Hematopoietic multipotent progenitor cell (in vitro differentiated cells): ENCODE measurements around the gene TSPAN4. TPM values are rescaled to one million over a fixed set of nuclear protein-coding genes. Genes with fewer than 3 reads are reported as not detected.

Experiments used
- DNase-seq, 3 donors: peaks; one replicate each; pipeline ENCODE4 v3.0.0-alpha.2; 2011 to 2015; ENCODE audit warnings: low read depth in 2 of 3, low spot score in 2 of 3
- total RNA-seq: library from RNA; depleted of rRNA; stranded (reverse); fragments of >200 nt; gene quantifications from one replicate; pipeline ENCODE4 v1.2.3, GENCODE V29; 2012

TSPAN4 gene
- total RNA-seq, 1 donor = 48.2 TPM

DNA sequence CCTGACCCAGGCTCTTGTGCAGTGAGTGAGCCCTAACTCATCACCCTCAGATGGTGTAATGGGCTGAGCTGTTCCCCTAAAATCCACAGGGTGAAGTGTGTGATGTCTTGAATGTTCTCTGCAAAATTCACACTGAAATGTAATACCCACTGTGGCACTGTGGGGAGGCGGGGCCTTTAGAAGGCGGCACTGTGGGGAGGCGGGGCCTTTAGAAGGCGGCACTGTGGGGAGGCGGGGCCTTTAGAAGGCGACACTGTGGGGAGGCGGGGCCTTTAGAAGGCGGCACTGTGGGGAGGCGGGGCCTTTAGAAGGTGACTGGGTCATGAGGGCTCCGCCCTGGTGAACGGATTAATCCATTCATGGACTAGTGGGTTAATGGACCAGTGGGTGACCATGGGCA is 34.9 kb downstream of the TSPAN4 start:
- peak in 2 of 3 donors; percentile 15 to 31 for DNase-seq

DNA sequence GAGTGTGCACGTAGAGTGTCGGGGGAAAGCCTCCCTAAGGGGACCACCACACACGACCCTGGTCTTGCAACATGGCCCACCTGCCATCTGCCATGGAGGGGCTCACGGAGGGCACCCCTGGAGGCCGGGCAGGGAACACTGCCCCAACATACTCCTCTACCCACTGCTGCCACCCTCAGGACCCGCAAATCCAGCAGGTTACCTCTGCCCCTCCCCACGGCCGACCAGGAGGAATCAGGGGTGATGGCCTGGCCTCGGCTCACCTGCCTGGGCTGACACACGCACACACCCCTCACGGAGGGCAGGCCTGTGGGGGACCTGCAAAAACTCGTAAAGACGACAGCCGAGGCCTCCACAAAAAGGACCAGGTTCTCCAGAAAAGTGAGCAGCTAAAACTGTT is 37.8 kb downstream of the TSPAN4 start:
- DNase-seq = no peak

DNA sequence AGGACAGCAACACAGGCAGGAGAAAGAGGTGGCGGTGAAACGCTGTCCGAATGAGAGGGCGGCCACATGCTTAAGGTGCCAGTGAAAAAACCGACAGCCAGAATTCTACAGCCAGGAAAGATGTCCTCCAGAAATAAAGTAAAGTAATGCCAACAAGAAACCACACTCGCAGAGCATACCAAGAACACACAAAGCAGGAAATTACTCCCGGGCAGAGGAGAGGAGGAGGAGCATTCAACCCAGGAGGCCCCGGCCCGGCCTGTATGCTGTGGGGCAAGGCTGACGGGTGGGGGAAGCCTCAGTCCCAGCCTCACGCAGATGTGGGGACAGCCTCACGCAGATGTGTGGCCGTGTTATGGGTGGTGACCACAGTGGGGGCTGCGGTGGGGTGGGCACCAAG is 39.9 kb downstream of the TSPAN4 start:
- DNase-seq = no peak

DNA sequence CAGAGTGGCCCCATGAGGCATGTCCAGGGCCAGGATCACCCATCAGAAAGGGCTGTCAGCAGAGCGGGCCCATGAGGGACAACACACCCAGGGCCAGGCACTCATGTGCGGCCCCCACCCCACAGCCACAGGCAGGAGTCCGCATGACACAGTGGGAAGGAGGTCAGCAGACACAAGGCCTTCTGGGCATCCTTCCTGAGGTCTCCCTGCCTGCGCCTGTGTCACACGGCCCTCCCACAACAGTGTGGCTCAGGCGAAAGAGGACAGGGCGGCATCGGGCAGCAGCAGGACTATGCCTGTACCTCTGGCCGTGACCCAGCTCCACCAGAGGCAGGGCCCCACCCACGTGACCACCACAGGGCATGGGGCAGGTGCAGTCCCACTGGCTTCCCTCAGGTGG is 40.9 kb downstream of the TSPAN4 start:
- no peak for DNase-seq

DNA sequence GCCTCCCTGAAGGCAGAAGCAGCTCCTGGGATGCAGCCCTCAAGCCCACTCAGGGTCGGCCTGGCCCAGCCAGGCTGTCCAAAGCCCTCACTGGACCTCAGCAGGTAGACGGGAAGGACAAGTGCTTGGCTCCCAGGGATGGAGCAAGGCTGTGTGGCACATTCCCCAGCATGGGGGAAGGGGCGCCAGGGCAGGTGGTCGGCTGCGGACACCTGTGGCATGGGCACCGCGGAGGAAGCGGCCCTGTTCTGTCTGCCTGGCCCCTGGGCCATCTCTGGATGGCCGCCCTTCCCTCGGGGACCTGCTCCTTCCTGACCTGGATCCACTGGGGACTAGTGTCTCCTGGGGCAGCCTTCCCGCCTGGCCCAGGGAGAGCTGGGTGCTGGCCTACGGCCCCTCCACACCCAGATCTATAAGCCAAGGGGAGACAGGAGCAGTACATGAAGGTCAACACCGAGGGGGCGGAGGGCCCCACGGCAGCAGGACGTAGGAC is 42.0 kb downstream of the TSPAN4 start:
- no peak for DNase-seq

DNA sequence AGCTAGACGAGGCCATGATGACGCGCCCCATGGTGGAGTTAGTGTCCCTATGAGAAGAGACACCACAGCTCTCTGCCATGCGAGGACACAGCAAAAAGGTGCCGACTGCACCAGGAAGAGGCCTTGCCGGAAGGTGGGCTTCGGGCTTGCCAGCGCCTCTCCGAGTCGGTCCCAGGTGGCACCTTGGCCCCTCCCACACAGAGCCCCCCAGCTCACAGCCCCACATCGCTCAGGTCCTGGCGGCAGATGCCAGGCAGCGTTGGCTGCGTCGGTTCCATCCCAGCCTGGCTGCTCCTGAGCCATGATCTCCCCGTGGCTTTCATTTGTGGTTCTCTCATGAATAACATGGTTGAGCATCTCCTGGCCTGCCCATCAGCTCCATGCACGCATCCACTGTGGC is 43.9 kb downstream of the TSPAN4 start:
- no peak for DNase-seq

DNA sequence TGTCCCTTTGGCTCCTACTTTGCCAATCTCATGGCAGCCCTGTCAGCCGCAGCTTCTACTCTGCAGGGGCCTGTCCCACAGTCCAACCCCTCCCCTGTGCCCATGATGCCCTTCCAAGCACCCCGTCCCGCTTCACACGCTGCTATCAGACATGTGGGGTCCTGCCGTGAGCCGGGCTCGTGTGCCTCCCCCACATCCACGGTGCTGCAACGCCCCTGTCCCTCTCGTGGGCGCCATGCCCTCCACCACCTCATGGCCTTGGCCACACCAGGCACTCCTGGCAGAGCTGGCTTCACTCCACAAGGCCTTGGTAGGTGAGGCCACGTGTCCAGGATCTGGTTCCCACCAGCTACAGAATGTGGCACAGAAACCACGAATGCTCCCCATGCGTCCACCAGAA is 44.9 kb downstream of the TSPAN4 start:
- no peak for DNase-seq

DNA sequence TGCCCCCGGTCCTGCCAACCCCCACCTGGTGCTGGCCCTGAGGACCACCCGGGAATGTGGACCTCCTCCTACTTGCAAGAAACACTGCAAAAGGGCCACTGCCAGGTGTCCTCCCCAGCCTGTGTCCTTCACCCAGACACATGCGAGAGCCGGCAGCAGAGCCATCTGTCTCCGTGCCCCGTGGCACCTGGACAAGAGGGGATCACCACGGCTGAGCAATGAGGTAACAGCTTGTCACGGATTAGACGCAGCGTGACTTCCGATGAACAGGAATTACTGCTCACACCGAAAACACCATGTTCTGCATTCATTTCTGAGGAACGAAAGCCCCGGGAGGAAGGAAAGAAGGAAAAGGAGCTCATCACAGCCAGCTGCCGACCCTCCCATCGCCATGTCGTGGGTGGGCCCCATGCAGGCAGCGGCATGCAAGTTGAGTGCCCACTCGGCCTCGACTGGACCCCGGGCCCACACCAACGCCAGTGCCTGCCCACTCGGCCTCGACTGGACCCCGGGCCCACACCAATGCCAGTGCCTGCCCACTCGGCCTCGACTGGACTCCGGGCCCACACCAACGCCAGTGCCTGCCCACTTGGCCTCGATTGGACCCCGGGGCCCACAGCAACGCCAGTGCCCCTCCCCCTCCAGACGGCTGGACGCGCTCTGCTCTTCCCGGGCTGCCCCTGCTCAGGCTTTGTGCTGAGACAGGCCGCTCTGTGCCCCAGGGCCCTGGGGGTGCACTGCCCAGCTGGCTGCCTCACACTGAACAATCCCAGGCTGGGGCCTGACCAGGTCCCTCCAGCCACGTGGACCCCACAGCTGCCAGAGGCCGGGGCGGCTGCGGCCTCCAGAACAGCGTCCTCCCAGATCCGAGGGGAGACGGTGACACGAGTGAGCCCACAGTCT is 45.9 kb downstream of the TSPAN4 start:
- no peak for DNase-seq

DNA sequence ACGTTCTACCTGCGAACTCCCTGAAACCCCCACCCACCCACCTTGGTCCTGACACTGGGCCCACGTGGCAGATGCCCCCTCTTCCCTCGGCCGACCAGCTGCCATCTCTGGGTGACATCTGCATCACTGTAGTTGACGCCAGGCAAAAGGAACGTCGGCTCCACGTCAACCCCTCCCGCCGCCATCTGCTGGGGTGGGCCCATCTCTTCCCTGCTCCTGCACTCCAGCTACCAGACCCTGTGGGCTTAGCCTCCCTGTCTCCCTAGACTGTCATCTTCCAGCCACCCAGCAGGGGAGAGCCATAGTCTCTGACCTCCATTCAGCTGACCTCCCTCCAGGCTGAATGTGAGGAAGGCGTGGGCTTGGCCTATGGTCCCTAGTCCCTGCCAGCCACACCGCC is 46.6 kb downstream of the TSPAN4 start:
- no peak for DNase-seq

DNA sequence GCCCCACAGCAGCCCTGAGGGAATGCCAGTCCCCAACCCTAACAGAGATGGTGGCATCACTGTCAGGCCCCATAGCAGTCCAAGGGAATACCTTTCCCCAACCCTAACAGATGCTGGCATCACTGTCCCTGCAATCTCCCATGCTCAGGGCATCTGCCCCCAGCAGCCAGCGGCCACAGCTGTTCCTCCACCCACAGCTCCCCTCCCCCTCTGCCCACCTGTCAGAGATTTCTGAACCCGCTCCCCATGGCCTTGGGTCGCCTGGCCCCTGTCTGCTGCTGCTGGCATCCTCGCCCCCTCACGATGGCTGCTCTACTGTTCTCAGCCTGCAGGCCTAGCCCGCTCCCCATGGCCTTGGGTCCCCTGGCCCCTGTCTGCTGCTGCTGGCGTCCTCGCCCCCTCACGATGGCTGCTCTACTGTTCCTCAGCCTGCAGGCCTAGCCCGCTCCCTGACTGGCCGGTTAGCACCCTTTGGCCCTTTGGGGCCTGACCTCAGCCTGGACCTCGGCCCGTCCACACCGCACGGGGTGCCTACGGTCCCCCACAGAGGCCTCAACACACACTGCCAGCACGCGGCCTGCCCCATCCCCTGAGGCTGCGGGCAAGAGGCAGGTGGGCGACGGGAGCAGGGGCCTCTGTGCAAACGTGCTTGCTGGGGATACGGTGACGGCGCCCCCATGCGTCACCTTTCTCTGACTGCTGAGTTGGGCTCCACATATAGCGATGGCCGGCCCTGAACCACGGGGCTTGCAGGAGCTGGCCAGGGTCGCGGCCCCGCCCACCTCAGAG is 47.2 kb downstream of the TSPAN4 start:
- no peak for DNase-seq

DNA sequence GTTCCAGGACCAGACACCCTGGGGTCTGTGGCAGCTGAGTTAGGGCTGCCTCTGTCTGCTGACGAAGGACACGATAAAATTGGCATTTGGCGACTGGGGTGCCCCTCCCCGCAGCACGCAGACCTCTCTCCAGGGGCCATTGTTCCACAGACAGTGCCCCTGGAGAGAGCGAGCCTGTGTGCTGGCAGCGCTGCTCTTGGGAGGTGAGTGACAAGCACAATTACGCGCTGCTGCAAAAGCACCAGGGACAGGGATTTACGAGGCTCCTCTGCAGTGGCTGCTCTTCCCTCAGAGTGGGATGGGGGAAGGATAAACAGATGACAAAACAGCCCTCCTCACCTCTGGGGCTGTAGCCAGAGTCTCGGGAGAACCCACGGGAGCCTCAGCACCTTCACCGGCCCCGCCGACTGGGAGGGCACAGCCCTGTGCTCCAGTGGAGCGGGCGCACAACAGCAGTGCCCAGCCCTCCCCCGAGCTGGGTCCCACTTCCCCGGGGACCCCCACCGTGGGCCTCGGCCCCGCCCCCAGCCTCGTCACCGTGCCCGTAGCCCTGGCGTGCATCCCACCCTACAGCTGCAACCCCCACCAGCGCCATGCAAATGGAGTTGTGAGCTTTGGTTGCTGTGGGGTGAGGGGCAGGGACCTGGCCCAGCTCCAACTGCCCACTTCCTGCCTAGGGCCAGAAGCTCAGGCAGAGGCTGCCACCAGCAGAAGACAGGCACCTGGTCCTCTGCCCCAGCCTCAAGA is 48.3 kb downstream of the TSPAN4 start:
- DNase-seq = no peak

DNA sequence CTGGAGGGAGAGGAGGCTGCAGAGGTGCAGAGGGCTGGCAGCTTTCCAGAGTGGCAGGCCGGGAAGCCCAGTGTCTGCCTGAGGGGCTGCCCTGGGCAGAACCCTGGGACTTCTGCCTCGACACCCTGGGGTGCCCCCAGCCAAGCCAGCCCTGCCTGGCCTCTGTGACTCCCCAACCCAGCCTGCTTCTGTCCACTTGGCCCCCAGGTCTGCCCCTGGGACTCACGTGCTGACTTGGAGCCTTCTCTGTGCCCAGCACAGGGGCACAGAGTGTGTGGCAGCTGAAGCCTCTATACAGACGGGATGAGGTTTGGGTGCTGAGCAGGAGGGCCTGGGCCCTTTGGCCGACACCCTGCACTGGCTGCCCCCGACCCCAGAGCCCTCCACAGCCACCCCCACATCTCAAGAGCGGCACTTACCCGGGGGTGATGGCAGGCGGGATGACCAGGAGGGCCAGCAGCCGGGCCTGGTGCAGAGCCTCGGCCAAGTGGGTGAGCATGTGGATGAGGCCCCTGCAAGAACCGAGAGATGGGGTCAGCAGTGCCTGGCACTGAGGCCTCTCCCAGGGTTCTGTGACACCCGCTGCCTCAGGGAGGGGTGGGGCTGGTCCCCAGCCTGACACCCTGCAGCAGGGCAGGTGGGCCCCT is 50.5 kb downstream of the TSPAN4 start:
- no peak for DNase-seq

DNA sequence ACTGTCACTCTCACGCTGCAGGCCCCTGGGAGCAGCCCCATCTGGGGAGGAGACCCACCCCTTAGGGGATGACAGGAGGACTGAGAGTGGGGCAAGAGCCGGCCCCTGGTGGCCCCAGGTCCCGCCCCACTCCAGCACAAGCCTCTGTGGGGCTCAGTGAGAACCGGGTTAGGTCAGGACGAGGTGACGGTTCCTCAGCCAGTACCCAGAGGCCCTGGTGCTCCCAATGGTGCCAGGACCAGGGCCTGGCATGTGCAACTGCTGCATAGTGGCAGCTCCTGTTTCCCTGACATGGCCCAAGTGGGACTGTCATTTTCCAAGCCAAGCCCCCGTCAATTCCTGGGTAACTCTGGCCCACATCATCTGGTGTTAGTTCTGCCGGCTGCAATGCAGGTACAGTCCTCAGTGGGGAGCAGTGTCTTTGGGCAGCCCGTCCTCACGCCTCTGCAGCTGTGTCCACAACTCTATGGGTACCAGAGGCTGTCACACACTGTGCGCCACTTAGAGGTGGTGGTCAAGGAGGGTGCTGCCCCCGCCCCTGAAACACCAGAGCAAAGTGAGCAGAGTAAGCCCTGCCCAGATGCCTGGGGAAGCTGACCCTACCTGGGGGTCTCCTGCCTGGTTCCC is 52.0 kb downstream of the TSPAN4 start:
- DNase-seq = no peak

DNA sequence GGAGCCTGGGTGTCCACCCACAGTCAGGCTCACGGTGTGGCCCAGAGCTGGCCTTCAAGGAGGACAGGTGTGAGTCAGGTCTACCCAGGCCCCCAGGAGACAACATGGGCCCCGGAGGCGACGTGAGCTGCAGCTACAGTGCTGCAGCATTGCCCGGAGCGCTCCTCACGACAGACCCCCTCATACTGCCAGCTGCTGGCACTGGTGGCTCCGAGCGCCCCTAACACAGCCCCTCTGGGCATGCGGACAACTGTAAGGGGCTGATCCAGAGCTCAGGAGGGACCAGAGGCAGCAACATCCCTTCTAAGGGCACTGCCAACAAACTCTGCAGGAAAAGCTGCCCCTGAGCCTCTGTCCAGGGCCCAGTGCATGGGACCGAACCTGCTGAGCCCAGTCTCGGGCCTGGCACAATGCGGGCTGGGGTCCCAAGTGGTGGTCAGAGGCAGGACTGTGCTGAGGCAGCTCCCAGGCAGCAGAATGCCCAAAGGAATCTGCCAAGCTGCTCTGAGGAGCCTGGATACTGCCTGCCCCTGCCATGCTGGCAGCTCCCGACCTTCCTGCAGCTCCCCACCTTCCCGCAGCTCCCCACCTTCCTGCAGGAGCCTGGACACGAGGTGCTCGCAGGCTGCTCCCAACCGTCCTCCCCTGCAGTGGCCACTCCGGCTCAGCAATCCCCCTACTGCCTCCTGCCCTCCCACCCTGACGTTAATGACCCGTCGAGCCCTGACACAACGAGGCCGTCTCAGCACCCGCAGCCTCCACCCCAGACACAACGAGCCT is 52.9 kb downstream of the TSPAN4 start:
- no peak for DNase-seq

DNA sequence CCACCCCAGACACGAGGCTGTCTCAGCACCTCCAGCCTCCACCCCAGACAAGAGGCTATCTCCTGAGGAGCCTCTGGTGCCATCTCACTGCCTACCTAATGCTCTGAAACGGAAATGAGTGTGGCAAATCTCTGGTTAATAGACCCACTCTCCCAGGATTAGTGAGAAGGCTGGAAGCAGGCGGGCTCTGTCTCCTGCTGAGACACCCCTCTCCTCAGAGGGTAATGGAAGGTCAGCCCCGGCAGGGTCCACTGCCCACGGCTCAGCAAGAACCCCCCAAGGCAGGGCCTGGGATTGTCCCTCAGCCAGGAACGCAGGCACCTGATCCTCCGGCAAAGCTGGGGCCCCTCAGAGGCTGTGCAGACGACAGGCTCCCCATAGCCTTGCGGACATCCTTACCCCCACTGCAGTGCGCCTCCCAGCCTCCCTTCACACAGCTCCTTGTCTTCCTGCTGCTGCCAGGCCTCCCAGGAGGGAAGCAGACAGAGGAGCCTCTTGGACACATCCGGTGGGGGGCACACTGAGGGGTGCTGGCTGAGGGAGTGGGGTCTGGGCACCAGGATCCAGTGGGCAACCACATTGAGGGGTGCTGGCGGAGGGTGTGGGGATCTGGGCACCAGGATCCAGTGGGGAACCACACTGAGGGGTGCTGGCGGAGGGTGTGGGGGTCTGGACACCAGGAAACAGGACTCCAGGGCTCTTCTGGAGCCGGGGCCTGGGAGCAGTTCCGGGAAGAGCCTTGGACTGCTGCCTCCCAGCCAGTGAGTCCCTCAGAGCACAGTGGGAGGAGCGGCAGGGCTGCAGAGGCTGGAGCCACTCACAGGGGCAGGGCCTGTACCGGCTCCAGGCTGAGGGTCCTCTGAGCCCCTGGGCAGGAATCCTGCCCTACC is 54.8 kb downstream of the TSPAN4 start:
- DNase-seq = no peak

DNA sequence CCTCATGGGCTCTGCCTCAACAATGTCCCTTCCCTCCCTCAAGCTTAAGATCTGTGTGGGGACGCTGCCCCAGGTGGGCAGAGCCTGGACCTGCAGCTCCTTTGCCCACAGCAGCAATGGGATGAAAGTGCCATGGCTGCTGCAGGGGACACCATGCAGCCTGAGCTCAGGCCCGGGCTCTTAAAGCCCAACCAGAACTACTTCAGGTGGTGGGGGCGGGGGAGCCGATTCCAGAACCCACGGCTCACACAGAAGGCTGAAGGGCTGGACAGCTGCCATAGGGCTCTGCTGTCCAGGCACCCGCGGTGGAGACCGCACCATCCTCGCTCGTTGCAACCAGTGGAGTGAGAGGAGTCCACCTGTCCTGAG is 55.5 kb downstream of the TSPAN4 start:
- DNase-seq = peak in 1 of 3 donors; percentile 45

DNA sequence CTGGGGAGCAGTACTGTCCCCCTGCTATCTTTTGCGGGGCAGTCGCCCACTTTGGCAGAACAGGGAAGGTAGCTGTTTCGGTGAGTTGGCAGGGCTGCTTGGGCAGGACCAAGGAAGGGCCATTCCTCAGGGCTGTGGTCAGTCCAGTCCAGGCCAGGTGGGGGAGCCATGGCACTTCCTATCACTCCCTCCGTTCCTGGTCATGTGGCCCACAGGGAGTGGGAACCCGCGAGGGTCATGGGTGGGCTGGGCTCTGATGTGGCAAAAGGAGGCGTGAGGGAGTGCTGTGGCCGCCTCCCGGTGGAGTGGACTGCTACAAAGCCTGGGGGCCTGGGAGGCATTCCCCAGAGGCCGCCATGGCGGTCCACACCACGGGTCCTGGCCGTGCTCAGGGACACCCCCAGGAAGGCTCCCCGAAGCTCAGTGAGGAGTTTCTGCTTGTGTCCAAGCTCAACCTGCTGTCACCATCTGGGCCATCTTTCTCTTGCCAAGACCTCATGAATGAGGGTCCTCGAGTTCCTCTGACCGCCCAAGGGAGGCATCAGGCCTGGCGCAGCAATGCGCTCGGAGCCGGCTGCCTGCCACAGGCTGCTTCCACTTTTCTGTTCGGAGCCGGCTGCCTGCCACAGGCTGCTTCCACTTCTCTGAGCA is 56.0 kb downstream of the TSPAN4 start:
- no peak for DNase-seq

DNA sequence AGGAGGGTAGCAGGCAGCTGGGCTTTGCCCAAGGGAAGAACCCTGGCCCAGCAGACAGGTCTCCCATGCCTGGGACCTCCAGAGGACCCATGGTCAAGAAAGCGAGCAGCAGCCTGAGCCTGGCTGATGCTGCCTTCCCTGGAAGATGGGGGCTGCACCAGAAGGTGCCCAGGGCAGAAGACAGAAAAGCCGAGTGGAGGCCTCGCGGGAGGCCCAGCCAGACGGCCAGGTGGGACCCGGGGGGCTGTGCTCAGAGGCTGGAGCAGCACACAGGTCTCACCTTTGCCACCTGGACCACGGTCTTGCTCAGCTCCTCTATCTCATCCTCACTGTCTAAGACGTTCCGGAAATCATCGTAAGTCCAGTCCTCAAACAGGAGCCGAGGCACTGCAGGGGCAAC is 57.1 kb downstream of the TSPAN4 start:
- no peak for DNase-seq
